HG02610 (cell line): ENCODE measurements around the gene GLB1L.

Experiments
- ATAC-seq: cut with Tn5 transposase; IDR thresholded peaks from one replicate; pipeline ENCODE4 v1.9.1; 2021; ENCODE audit warnings: mild to moderate bottlenecking, moderate library complexity; ENCODE audit not compliant: unreplicated experiment

The GLB1L gene

DNA sequence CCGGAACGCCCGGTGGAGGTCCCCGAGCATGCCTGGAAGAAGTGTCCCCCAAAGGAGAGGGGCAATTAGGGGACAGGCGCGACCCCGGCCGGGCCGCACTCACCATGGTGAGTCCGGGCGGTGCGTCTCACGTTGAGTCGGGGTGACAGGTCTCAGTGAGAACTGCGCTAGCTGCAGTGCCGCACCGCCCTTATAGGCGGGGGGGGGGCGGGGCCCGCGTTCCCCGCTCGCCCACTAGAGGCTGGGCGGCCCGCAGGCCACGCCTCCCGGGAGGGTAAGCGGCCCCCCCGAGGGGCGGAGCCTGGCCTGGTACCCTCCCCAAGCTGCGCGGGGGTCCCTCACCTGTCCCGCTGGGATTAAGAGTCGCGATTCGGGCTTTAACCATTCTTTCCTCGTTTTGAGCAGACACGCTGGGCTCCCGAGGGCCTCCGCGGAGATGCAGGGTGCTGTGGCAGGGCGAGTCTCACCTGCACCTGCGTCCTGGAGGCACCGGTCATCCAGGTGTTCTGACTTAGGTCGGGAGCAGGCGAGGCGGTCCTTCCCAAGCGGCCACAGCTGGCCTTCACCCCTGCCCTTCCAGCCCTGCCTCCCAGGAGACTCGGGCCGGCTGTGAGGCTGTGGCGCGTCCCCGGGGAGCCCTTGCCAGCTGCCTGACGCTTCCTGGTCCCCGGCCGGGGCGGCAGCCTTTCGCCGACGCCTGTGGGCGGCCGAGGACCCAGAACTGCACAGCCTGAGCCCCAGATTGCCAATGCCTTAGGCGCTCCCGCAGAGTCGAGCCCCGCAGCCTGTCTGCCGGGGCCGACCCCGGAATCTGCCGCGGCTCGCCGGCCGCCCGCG is 8.7 kb upstream of the GLB1L start, which contains the start of gene TUBA4A:
TUBA4A (minus strand) TSS at position 166 of the 837 bp plus-strand sequence; CDS start at position 106, 60 bp downstream.
- ATAC-seq = peak; percentile 65

GRCh38 chr2:219252900-219253752 is 7.9 kb upstream of the GLB1L start, which contains the start of gene TUBA4B:
Gene TUBA4B, plus strand, starts transcription at chr2:219253243. Its CDS starts 165 bp downstream, at chr2:219253408.
- ATAC-seq = peak; percentile 12

- ATAC-seq = no peak
These were observed 7.3 kb upstream of the GLB1L start for GRCh38 chr2:219252570-219252899.

- ATAC-seq = no peak
These were observed 6.8 kb upstream of the GLB1L start for GRCh38 chr2:219252084-219252483.

DNA sequence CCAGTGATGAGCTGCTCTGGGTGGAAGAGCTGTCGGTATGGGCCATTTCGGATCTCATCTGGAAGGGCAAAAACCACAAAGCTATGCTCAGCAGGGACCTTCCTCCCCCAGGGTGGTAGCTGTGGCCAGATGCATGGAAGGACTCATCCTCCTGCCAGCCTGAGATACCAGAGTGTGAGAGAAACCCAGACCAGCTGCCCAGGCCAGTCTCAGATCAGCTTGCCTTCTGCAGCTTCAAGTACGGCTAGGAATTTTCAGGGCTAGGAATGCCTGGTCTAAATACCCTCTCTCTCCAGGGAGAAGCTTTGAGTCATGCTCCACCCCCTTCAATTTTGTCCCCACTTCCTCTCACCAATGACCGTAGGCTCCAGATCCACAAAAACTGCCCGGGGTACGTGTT is 6.4 kb upstream of the GLB1L start:
- ATAC-seq = no peak

- ATAC-seq = no peak
These were observed 5.0 kb upstream of the GLB1L start for GRCh38 chr2:219250049-219250781.

GRCh38 chr2:219249203-219249980 is 4.1 kb upstream of the GLB1L start:
- peak; percentile 32 for ATAC-seq

- ATAC-seq = no peak
These were observed 3.6 kb upstream of the GLB1L start for GRCh38 chr2:219248845-219249202.

DNA sequence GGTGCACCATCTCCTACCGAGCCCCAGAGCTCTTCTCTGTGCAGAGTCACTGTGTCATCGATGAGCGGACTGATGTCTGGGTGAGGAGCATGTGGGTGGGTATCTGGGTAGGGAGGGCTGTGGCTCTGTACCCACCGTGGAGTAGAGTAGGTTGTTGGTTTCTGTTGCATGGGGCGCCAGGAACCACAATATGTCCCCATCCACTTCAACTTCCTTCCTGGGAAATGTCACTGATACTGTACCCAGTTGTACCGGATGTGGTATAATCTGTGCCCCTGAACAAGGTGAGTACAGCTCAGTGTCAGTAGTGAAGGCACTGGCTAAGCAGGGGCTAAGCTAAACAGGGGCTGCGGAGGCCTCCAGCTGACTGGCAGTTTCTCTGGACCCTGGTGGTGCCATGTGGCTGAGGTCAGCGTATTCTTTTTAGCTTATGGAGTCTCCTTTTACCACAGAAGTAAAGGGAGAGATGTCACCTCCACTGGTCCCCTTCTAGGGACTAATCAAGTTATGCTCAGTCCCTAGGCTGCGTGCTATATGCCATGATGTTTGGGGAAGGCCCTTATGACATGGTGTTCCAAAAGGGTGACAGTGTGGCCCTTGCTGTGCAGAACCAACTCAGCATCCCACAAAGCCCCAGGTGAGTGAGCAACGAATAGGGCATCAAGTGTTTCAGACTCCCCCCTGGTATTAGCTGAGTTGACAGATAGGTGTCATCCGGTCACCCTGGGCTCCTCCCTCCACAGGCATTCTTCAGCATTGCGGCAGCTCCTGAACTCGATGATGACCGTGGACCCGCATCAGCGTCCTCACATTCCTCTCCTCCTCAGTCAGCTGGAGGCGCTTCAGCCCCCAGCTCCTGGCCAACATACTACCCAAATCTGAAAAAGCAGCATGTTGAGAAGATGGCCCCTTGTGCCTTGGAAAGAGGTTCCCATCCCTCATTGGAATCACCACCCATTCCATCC is 2.7 kb upstream of the GLB1L start:
- ATAC-seq = no peak

- no peak for ATAC-seq
These were observed 1.3 kb upstream of the GLB1L start for GRCh38 chr2:219246559-219246958.

- ATAC-seq = no peak
These were observed 621 bp upstream of the GLB1L start for GRCh38 chr2:219245899-219246230.

DNA sequence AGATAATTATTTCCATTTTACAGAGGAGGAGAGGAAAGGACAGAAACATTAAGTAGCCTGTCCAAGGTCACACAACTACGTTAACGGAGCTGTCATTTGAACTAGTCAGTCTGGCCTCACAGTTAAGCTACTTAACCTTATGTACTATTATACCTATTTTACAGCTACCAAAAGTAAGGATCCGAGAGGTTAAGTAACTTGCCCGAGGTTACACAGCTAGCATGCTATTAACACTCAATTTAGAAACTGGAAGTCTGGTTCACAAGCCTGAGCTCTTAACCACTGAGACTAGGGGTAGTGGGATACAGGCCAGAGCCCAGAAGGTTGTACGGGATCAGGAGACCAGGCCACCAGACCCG is 476 bp downstream of the GLB1L start:
- ATAC-seq = no peak

DNA sequence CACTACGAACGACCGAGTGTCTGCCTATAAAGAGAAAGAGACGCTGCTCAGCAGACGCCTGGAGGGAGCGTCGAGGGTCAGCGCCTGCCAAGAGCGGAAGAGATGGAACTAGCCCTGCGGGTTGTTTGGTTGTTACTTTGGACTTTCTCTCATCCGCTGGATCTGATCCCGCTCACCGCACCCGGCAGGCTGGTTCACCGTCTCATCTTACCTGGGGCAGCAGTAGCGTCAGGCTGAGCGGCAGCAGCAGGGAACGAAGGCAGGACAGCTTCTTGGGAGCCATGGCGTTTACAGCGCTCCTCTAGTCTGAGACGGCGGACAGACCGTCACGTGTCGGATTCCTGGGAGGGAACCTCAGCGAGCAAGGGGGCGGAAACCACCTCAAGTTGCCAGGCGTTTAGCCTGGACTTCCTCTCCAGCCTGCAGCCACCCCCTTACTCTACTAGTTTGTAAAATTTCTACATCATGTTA is 1.9 kb downstream of the GLB1L start:
- ATAC-seq = no peak

GRCh38 chr2:219234331-219234730 is 10.9 kb downstream of the GLB1L start:
- no peak for ATAC-seq

DNA sequence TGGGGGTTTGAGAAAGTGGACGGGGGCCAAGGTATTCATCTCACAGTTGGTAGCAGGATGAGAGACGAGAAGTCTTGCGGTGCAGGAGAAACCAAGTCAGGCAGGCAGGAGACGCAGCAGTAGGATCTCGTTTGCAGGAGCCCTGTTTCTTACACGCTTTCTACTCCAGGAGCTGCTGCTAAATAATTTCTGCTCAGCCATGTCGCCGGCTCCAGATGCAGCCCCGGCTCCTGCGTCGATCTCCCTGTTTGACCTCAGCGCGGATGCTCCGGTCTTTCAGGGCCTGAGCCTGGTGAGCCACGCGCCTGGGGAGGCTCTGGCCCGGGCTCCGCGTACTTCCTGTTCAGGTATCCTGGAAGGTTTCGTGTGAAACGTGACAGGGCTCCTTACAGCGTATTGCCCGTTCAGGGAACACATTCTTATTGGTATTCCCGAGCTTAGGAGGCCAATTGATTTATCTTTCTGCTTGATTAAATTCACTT is 15.1 kb downstream of the GLB1L start:
- peak; percentile 27 for ATAC-seq

DNA sequence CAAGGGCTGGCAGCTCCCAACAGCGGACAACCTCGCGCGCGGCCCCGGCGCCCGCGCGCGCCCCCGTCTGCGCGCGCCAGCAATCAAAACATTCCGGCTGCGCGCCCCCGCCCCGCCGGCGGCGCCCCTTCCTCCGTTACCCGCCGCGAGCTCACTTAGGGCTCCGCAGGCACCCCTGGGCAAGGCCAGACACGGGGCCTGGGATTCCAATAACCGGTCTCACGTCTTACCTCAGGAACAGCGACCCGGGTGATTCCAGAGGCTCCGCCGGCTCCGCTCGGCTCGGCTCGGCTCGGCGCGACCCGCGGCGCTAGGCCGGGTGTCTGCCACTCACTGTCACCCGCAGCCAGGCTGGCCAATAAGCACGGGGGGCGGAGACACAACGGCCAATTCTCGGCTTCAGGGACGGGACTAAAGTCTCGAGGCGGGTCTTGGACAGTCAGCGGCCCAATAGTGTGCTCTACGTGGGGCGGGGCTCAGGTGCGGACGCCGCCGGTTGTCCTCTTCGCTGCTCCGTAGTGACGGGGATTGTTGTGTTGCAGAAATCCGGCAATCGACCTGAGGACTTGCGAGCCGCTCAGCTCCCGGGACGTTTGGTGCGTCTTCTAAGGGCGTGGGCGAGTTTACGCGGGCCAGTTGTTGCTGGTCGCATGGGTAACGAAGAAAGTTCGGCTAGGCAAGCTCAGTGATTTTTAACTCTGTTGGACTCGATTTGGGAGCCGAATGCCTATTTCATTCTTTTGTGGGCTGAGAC is 15.8 kb downstream of the GLB1L start, which contains the start of the genes ANKZF1 and ATG9A:
ANKZF1 (plus strand) TSS at position 502 of the 754 bp plus-strand sequence. CDS start 452 bp downstream, outside the sequence.
ATG9A (minus strand) TSS at position 332 of the 754 bp plus-strand sequence. CDS start 1,612 bp downstream, outside the sequence.
- peak; percentile 98 for ATAC-seq

DNA sequence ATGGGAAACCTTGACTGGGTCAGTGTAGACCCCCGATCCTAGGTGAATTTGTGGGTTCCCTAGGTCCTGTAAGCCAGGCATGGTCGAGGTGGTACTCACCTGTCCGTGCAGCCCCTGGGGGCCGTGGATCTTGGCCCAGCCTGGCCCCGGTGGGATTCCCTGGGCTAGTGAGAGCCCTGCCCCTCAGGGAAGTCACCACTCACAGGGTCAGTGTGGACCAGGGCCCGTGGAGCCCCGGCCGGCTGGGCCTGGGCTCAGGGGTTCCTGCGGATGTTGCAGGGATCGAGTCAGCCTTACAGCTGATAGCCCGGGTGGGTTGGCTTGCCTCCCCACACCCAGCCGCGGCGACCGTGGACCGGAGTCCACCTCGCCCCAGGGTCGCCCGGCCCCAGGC is 16.3 kb downstream of the GLB1L start:
- ATAC-seq = no peak
